Ishikawa (cell line): ENCODE measurements around the gene ACACB.

ENCODE experiments used
- CEBPB ChIP-seq: IDR thresholded peaks from 2 replicates; pipeline ENCODE4 v1.6.1; 2012
- CREB1 ChIP-seq: IDR thresholded peaks from 2 replicates; pipeline ENCODE4 v1.6.1; 2012; ENCODE audit warnings: low read depth
- EGR1 ChIP-seq: IDR thresholded peaks from 2 replicates; pipeline ENCODE4 v1.6.1; 2012
- EP300 ChIP-seq: IDR thresholded peaks from 2 replicates; pipeline ENCODE4 v1.6.1; 2012; ENCODE audit warnings: borderline replicate concordance
- FOXM1 ChIP-seq: IDR thresholded peaks from 2 replicates; pipeline ENCODE4 v1.6.1; 2012; ENCODE audit warnings: low read depth, borderline replicate concordance
- MAX ChIP-seq: IDR thresholded peaks from 2 replicates; pipeline ENCODE4 v1.6.1; 2012
- NFIC ChIP-seq: IDR thresholded peaks from 2 replicates; pipeline ENCODE4 v1.6.1; 2012
- RAD21 ChIP-seq: IDR thresholded peaks from 2 replicates; pipeline ENCODE4 v1.6.1; 2012; ENCODE audit warnings: low read depth
- REST ChIP-seq: IDR thresholded peaks from 2 replicates; pipeline ENCODE4 v1.6.1; 2012; ENCODE audit warnings: low read depth, mild to moderate bottlenecking
- TAF1 ChIP-seq: IDR thresholded peaks from 2 replicates; pipeline ENCODE4 v1.6.1; 2012; ENCODE audit warnings: low read depth, mild to moderate bottlenecking
- TCF12 ChIP-seq: IDR thresholded peaks from 2 replicates; pipeline ENCODE4 v1.6.1; 2012; ENCODE audit warnings: low read depth
- TEAD4 ChIP-seq: IDR thresholded peaks from 2 replicates; pipeline ENCODE4 v1.6.1; 2012
- USF1 ChIP-seq: IDR thresholded peaks from 2 replicates; pipeline ENCODE4 v1.6.1; 2012
- YY1 ChIP-seq: IDR thresholded peaks from 2 replicates; pipeline ENCODE4 v1.6.1; 2012; ENCODE audit warnings: low read depth
- ZBTB7A ChIP-seq: IDR thresholded peaks from 2 replicates; pipeline ENCODE4 v1.6.1; 2012; ENCODE audit warnings: low read depth

ACACB gene

GRCh38 chr12:109222496-109222895 lies 106.1 kb downstream of the ACACB start:
- TF ChIP-seq EP300 (no peak), CEBPB (no peak), TAF1 (no peak), EGR1 (no peak), TCF12 (no peak), CREB1 (no peak), MAX (no peak), RAD21 (no peak), USF1 (no peak)

GRCh38 chr12:109223211-109223610 lies 106.8 kb downstream of the ACACB start:
- TF ChIP-seq ZBTB7A (no peak), RAD21 (no peak), FOXM1 (no peak), EP300 (no peak), TEAD4 (no peak), CREB1 (no peak), TAF1 (no peak), CEBPB (no peak), REST (no peak), NFIC (no peak), YY1 (no peak), MAX (no peak), EGR1 (no peak), USF1 (no peak), TCF12 (no peak)

- no peak for TF ChIP-seq TCF12
- TF ChIP-seq REST = no peak
- TF ChIP-seq TEAD4 = no peak
- no peak for TF ChIP-seq MAX
- no peak for TF ChIP-seq CEBPB
- TF ChIP-seq RAD21 = no peak
Observed at GRCh38 chr12:109223868-109224267, 107.5 kb downstream of the ACACB start.

GRCh38 chr12:109228664-109229063 lies 112.3 kb downstream of the ACACB start:
- TF ChIP-seq RAD21 = no peak

- TF ChIP-seq EGR1 (no peak), RAD21 (no peak), ZBTB7A (no peak), TAF1 (no peak), TEAD4 (no peak), TCF12 (no peak), YY1 (no peak), REST (no peak), FOXM1 (no peak), EP300 (no peak), CEBPB (no peak), CREB1 (no peak), NFIC (no peak), USF1 (no peak), MAX (no peak)
Observed at GRCh38 chr12:109230193-109230592, 113.8 kb downstream of the ACACB start.
